Stimulated activated CD4-positive, alpha-beta T cell treated with anti-CD3 and anti-CD28 coated beads, TNF-alpha, amount 100 ng/mL, for 48 hours (primary cell): Measurements from ENCODE around the gene MRPL49.
"Not testable (repeated sequence)": the region's sequence is repeated elsewhere in the genome, so short reads cannot be mapped to it uniquely, and the experiment has no call there.

Experiments used
- DNase-seq, 3 donors: peaks; one replicate each; pipeline ENCODE4 v3.0.0-alpha.2; 2020; ENCODE audit warnings: low read depth in 3 of 3

The MRPL49 gene

DNA sequence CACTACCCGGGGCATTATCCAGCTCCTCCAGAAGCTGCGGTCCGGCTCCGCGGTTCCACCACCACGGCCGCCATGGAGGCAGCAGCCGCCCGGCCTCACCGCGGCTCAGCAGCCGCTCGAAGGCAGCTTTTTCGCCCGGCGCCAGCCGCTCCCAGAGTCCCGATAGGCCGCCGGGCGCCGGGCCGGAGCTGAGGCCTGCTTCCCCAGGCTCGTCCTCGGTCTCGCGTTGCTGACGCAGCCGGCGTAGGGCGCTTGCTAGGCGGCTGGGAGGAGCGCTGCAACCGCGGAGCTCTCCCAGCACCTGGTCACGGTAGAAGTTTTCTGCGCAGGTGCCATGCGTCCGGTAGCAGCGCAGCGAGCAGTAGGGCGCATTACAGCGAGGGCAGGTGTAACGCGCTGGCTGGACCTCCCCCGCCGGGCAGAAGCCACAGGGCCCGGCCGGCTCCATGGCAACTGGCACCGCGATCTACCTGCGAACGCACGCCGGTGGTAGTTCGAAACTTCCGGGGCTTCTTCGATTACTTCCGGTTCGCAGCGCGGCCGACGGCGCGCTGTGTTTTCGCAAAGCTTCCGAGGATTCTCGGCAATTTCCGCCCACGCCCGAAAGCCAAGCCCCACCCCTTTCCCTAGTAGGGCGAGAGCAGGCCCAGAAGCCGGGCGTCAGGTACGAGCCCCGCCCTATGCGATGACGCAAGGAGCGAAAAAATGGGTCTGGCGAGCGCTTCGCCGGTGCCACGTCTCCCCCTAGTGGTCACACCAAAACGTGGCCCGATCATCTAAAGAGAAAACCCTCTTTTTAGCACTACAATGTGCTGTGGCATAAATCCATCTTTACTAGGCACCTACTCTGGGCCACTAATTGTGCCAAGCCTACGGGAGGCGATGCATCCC is 4.7 kb upstream of the MRPL49 start, which contains the start of gene ZNHIT2:
TSS of gene ZNHIT2 (minus strand) at position 496 of the 891 bp plus-strand sequence. CDS start at position 448, 48 bp downstream.
- peak; percentile 100 for DNase-seq

DNA sequence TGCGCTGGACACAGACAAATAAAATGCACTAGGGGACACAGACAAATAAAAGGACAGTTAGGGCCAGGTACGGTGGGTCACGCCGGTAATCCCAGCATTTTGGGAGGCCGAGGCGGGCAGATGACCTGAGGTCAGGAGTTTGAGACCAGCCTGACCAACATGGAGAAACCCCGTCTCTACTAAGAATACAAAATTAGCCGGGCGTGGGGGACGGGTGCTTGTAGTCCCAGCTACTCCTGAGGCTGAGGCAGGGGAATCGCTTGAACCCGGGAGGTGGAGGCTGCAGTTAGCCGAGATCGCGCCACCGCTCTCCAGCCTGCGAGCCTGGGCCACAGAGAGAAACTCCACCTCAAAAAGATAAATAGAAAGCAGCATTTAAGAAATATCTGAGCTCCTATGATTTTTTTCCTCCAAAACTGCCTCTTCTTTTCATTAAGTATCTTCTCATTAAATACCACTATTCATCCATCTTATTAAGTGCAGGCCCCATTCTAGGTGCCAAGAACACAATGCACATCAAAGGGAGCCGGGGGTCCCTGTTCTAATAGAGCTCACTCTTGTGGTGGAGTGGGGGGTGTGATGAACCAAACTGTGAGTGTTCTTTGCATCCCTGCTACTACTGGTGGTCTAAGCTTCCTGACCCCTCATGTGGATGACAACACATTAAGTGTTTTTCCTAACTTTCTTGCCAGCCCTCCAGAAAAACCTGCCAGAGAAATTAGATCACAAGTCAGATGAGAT is 3.9 kb upstream of the MRPL49 start:
- DNase-seq, result no peak

DNA sequence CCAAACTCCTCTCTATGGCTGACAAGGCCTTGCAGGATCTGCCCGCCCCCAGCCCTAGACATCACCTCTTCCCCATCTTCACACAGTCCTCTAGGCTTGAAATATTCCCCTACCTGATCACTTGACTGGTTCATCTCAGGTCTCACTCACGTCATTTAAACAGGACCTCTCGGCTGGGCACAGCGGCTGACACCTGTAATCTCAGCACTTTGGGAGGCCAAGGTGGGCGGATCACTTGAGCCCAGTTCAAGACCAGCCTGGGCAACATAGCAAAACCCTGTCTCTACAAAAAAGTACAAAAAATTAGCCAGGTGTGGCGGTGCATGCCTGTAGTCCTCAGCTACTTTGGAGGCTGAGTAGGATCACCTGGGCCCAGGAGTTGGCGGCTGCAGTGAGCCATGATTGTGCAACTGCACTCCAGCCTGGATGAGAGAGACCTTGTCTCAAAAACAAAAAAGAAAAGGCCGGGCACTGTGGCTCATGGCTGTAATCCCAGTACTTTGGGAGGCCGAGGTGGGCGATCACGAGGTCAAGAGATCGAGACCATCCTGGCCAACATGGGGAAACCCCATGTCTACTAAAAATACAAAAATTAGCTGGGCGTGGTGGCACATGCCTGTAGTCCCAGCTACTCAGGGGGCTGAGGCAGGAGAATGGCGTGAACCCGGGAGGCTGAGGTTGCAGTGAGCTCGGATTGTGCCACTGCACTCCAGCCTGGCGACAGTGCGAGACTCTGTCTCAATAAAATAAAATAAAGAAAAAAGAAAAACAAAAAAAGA is 3.0 kb upstream of the MRPL49 start:
- not testable (repeated sequence) for DNase-seq

DNA sequence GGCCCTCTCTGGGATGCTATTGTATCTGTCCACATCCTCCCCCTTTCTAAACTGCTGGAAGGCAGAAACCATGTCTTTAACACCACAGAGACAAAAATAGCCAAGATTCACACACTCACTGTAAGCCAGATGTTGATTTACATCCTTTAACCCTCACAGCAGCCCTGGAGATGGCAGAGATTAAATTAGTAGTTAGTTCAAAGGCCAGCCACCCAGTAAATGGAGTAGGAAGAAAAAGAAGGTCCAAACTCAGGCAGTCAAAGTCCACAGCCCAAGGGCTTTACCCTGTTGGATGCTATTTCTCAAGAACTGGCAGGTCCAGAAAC is 2.5 kb upstream of the MRPL49 start:
- DNase-seq, result no peak

DNA sequence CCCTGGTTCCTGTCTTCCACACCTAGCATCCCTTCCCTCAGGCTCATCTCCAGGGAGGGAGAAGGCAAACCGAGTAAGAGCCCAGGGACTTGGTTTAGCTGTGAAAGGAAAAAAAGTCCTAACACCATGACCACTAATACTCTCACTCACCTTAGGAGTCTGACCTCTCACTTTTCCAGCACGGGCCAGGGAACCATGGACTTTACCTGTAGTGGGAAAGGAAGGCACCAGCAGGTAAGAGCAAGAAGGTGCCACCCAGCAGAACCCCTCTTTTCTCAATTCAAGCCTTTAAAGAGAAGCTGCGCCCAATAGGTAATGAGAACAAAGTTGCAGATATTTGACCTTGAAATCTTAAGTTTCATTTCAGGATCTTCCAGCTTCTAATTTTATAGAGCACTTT is 1.3 kb upstream of the MRPL49 start:
- DNase-seq, result no peak

DNA sequence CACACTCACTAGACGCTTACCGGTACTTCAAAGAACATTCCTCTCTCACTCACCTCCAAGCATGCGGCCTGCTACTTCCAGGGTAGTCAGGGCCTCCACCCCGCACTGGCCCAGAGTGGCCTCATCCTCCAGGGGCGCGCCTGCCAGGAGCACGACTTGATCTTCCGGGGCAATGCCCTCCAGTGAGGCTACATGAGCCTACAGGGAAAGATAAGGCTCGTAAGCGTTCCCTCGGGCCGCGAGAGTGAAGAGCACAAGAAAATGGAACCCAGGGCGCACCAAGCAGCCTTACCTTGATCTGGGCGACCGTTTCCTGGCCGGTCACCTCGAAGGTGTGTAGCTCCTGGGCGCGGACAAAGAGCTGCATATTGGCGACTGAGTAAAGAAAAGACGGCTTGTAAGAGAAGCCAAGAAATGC is 665 bp upstream of the MRPL49 start:
- no peak for DNase-seq

DNA sequence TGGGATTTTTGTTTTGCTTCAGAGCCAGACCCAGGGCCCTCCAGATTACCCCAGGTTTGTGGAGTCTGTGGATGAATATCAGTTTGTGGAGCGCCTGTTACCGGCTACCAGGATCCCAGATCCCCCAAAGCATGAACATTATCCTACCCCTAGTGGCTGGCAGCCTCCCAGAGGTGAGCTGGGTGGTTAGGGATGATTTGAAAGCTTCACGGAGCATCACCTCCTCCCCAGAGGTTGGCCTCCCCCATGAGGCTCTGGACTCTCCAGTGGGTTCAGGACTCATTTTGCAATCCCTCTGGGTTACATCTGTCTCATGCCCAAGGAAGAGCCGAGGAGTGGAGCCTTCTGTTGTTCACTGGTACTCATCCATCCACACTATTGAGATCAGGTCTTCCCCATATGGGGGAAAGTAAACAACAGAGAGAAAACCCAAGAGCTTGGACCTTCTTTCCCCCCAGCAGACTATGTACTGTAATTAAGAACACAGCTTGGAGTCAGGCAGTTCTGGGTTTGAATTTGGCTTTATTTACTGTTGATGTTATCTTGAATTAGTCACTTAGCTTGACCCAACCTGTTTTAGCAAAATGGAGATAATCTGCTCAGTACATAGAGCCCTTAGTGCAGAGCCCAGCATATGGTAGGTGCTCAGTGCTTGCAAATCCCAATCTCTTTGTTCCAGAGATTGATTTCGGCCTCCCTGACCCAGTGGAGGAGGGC is 2.5 kb downstream of the MRPL49 start:
- DNase-seq, result no peak

DNA sequence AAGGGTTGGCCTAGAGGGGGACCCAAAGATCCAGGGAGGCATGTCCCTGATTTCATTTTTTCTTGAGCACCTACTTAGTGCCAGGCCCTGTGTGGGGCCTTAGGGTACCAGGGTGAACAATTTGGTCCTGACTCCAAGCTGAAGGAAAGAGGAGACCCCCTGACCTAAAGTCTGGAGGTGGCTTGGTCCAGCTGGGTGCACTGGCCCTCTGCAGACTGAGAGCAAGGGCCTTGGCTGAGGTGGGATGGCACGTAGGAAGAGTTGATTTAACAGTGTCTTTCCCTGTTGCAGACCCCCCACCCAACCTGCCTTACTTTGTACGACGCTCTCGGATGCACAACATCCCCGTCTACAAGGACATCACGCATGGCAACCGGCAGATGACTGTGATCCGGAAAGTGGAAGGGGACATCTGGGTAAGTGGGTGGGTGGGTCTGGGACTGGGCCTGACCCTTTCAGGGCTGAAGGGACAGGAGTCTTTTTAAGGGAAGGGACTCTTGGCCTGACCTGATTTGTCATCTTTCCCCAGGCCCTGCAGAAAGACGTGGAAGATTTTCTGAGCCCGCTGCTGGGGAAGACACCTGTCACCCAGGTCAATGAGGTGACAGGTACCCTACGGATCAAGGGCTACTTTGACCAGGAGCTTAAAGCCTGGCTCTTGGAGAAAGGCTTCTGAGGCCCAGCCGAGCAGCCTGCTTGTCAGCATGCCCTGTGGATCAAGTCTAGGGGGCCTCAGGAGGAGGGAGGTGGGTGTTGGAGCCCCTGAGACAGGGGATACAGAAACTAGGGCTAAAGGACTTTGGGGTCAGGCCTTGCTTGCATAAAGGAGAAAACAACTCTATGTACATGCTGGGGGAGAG is 3.3 kb downstream of the MRPL49 start:
- no peak for DNase-seq

DNA sequence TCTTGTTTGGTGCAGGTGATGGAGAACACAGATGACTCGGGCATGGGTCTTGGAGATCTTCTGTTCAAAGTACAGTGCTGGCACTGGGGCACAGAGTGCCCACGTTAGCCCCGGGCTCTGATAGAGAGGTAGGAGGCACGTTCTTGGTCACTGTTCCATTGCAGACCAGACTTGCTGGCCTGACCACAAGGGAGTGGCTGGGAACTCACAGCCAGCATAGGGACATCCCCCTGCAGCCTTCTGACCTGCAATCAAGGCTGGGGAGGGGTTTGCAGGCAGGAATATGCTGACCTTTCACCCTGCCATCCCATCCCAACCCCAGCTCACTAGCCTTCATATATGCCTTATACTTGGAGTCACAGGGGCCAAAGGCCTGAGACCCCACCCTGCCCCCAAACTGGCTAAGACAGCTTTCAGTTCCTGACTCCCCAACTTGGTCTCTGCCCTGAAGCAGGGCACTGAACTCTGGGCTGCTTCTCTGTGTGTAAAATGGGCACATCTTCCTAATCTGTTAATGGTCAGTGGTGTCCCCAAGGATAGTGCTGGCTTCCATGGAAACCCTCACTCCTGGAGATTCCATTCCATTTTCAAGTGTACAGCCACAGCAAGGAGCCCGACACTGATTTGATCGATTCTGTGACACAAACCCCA is 4.6 kb downstream of the MRPL49 start:
- no peak for DNase-seq

DNA sequence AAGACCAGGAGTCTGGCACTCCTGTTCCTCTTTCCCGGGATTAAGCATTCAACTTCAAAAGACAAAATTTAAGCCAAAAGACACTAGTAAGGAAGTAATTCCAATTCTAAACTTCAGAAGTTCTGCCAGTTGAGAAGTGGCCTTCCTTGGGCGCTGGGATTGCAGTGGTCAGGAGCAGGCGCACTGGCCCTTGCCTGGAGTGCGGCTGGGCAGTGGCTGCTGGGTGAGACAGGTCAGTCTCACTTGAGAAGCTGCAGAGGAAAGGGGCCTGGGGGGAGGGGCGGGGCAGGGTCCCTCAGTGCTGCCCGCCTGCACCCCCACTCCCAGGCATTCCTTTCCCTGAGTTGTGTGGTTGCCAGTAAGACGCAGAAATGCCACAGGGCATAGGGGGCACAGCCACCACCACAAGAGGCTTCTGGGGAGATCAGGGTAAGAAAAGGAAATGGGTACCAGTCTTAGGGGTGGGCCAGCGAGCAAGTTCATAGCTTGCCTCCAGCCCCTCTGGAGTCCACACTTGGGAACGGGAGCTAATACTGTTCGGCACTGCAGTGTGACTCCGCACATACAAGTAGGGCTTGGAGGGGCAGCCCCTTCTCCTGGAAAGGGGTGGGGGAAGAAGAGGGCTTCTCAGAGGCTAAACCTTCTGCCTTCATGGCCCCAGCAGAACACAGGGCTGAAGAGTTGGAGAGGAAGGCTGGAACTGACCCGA is 5.5 kb downstream of the MRPL49 start:
- DNase-seq, result no peak

DNA sequence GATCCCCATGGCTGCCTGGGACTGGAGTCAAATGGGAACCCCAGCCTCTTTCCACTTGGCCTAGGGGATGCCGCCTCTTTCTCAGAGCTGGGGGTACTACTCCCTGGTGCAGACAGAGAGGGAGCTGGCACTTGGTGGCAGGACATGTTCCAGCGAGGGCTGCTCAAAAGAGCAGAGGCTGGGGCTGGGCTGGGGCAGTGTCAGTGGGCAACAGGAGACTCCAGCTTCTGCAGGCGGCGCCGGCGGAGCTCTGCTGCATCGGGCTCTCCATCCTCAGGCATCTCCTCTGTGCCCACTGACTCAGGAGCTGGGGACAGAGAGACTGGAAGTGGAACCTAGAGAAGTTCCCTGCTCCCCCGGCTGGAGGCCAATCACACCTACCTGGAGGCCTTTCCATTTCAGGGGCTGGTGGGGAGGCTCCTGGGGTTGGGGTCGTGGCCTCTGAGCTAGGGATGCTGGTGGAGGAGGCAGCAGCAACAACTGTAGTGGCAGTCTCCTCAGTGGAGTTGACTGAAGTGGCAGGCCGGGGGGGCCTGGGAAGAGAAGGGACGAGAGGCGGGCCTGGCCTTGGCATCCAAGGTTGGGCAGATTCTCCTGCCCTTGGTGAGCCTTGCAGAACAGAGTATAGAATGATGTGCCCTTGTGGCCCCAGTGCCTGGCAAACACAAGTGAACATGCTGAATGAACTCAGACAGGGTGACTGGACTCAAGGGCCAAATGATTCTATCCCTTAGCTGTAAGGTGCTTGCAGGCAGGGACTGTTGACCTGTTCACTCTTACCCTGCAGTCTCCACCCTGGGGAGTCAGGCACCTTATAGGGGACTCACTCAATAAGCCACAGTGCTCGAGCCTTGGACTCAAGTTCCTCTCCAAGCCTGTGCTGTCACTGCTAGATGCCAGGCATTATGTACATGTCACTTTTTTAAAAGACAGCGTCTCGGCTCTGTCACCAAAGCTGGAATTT is 6.3 kb downstream of the MRPL49 start:
- DNase-seq, result no peak

DNA sequence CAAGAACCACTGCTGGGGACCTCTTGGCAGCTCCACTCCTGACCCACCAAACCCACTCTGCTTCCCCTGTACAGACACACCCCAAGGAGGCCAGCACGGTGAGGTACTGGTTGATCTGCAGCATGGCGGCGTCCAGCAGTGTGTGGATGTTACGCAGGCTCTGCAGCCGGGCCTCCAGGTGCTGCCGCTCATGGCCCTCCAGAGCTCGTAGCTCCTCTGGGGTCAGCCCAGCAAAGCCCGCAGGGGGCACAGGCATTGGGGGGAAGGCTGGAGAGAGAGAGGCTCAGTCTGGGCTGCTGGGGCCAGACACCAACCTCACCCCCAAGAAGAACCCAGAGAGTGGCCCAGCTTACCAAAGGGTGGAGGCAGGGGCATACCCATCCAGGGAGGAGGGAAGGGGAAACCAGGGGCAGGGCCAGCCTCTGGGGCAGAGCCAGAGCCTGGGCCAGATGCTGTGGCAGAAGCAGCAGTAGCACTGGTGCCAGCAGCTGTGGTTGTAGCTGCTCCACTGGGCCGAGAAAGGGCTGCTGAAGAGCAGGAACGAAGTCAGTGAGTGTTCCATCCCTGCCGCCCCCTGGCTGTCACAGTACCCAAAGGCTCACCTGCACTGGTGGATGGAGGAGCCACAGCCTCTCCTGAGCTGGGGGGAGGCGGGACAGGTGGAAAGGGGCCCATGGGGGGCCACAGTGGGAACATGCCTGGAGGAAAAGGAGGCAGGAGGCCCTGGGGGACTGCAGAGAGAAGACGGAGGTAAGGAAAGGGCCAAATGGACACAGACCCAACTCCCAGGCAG is 7.7 kb downstream of the MRPL49 start:
- no peak for DNase-seq

DNA sequence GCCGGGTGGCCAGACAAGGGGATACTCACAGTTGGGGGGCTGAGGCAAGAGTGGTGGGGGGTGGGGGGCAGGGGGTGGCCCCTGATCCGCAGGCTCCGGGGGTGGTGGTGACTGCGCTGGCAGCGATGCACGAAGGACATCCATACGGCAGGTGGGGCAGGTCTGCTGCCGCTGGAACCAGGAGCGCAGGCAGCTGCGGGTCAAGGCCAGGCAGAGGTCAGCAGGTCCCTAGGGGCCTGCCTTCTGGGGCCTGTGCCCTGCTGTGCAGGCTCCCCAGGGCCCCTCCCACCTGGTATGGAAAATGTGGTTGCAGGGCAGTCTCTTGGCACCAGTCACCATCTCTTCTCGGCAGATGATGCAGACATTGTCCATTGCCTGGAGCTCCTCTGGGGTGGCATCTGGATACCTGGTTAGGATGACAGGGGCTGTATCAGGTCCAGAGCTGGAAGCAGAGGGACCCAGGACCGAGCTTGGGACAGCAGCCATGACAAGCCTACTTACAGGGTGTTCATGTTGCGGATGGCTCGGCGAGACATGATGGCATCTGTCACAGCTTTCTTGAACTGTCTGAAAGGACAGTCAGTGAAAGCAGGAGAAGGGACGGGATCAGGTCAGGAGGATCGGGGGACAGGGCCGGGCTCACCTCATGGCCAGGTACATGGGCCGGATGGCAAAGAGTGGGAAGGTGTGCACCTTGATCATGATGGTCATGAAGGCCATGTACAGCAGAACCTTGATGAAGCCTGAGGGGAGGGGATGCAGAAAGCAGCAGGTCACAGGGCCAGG is 8.7 kb downstream of the MRPL49 start:
- DNase-seq, result no peak

DNA sequence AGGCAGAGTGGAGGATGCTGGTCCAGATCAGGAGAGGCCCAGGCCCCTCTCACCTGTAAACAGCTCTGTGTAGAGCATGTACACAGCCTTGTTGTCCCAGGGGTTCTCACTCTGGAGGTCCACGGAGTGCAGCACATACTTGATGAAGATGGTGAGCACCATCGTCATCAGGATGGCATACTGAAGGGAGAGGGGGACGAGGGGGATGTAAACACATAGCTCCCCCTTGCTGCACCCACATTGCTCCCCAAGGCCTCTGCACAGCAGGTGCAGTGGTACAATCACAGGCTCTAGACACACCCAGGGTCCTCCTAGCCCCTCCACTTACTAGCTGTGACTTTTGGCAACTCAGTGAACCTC is 9.3 kb downstream of the MRPL49 start:
- DNase-seq, result no peak

DNA sequence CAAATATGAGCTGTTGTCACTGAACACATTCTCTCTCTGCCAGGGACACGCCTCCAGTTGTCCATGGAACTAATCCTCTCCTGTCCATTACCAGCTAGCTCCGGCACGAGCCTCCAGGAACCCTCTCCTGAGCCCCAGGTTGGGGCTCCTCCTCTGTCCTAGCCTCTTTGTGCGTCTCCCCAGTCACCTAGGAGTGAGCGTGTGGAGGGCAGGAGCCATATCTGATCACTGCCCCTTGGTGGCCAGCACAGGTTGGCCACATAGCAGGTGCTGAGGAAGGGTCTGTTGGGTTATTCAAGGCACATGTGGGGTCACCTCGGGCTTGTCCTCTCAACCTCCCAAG is 9.7 kb downstream of the MRPL49 start:
- DNase-seq, result no peak

DNA sequence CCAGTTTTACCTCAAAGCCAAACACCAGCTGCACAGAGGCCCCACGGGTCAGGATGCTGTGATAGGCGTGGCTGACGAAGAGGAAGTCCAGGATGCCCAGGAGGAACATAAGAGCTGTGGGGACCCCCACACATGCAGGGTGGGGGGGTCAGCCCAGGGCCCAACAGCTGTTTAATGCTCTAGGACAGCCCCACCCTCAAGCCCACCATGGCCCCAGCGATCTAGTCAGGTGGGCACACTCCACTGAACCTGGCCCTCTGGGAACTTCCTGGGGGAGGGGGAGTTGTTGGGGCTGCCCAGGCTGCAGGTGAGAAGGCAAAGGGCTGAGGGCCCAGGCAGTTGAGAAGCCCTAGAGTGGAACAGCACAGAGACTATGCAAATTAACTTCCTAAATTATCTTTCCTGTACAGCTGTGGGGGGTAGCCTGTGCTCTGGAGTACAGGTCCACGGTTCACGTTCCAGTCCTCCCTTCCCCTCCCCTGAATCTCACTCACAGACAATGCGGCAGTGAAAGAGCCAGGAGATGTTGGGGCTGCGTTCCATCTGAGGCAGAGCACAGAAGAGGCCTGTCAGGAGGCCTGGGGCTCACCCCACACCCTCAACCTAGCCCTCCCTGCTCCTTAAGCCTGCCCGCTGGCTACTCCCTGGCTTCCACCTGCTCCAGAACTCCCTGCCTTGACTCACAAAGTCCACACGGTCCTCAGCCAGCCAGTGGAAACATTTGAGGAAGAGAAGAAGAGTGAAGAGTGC is 10.3 kb downstream of the MRPL49 start:
- no peak for DNase-seq
